K562 (cell line): ENCODE results near the gene NELL1. TPM values are rescaled to one million over a fixed set of nuclear protein-coding genes. Genes with fewer than 3 reads are reported as not detected.
A peak's percentile ranks its signal among the peaks of the same experiment; 100 is the strongest.

Experiments used
- ATAC-seq: fragments of 200-7000 bp; cut with Tn5 transposase; 3 replicates; pipeline ENCODE4 v1.9.1; 2020; ENCODE audit warnings: moderate library complexity
- BruUV-seq: library from RNA; stranded (reverse); fragments of 400-500 nt; replicated peaks from 2 replicates; lab custom pipeline; 2021; lab: Mats Ljungman, UMichigan
- CTCF ChIA-PET: fragments of 300-600 bp; formaldehyde crosslinking; extraction: SDS; loops from one replicate; lab custom pipeline; 2021; ENCODE audit warnings: low intra/inter-chr PET ratio; lab: Yijun Ruan, JAX
- POLR2A ChIA-PET: fragments of 300-600, 350-650 bp; sonication (Branson Sonifier 250); formaldehyde crosslinking; extraction: SDS; loops from one replicate; lab custom pipeline; 2021; ENCODE audit warnings: antibody characterized with exemption, inconsistent platforms; lab: Yijun Ruan, JAX
- DNase-seq, 4 experiments: peaks; one replicate each; pipeline versions ENCODE4 v3.0.0 to v3.0.0-alpha.2; 2011 to 2018; ENCODE audit warnings: low spot score in 3 of 4, mixed read lengths in 3 of 4; ENCODE audit errors: extremely low read depth in 1 of 4
- FAIRE-seq: peaks from 2 replicates; lab custom pipeline; 2011; peaks lifted over from hg19 to GRCh38; lab: Jason Lieb, UNC
- H2AFZ ChIP-seq: 2 replicates; pipeline ENCODE4 v1.6.0; 2011; ENCODE audit warnings: low read depth, low read length, control low read depth, inconsistent platforms
- H3K27ac ChIP-seq: fragments of 200-600 bp; 3 replicates; pipeline ENCODE4 v1.8.0; 2011; ENCODE audit warnings: low read depth, mild to moderate bottlenecking, control low read depth, inconsistent platforms, low read length, moderate library complexity, mixed read lengths; ENCODE audit errors: extremely low read depth
- H3K27me3 ChIP-seq, 2 experiments: fragments of 300-600 bp in 1 of 2; 2 replicates in 1 of 2; 3 replicates in 1 of 2; pipeline versions ENCODE4 v1.6.0 to v1.8.0; 2011; ENCODE audit warnings: inconsistent platforms in 2 of 2, low read length in 2 of 2, mild to moderate bottlenecking in 1 of 2, mixed read lengths in 1 of 2, moderate library complexity in 1 of 2; ENCODE audit not compliant: control insufficient read depth in 2 of 2, insufficient read depth in 2 of 2
- H3K36me3 ChIP-seq: fragments of 300-600 bp; 3 replicates; pipeline ENCODE4 v1.8.0; 2011; ENCODE audit warnings: mild to moderate bottlenecking, low read length, inconsistent platforms; ENCODE audit not compliant: control insufficient read depth, insufficient read depth
- H3K4me1 ChIP-seq, 2 experiments: fragments of 200-600 bp in 1 of 2; replicated peaks in 1 of 2; 2 replicates in 1 of 2; 3 replicates in 1 of 2; pipeline versions ENCODE4 v1.5.1 to v1.8.0; 2011; ENCODE audit warnings: inconsistent platforms in 2 of 2, low read length in 2 of 2, mild to moderate bottlenecking in 1 of 2, mixed read lengths in 1 of 2, moderate library complexity in 1 of 2; ENCODE audit not compliant: control insufficient read depth in 2 of 2, insufficient read depth in 2 of 2
- H3K4me2 ChIP-seq: 2 replicates; pipeline ENCODE4 v1.6.1; 2011; ENCODE audit warnings: low read length, control low read depth, inconsistent platforms, mixed read lengths; ENCODE audit not compliant: insufficient read depth
- H3K4me3 ChIP-seq: fragments of 200-600 bp; sonication (generic), shearing (Covaris generic); 2 replicates; pipeline ENCODE4 v1.5.1; 2016; ENCODE audit warnings: control low read depth, inconsistent platforms
- H3K79me2 ChIP-seq: fragments of 200-600 bp; 3 replicates; pipeline ENCODE4 v1.8.0; 2011; ENCODE audit warnings: low read length, inconsistent platforms; ENCODE audit not compliant: control insufficient read depth, insufficient read depth
- H3K9ac ChIP-seq, 2 experiments: 2 replicates each; pipeline versions ENCODE4 v1.6.0 to v1.6.1; 2011; ENCODE audit warnings: low read depth in 2 of 2, low read length in 2 of 2, control low read depth in 1 of 2, inconsistent platforms in 1 of 2, mild to moderate bottlenecking in 1 of 2, mixed read lengths in 1 of 2; ENCODE audit not compliant: insufficient read depth in 1 of 2
- H3K9me1 ChIP-seq: one replicate; pipeline ENCODE4 v1.6.0; 2011; ENCODE audit warnings: inconsistent platforms, mild to moderate bottlenecking, low read length, moderate library complexity; ENCODE audit not compliant: control insufficient read depth, insufficient read depth
- H3K9me3 ChIP-seq: replicated peaks from 2 replicates; pipeline ENCODE4 v1.5.1; 2011; ENCODE audit warnings: low read depth, low read length, inconsistent platforms; ENCODE audit not compliant: control insufficient read depth, insufficient read depth
- H4K20me1 ChIP-seq: replicated peaks from 2 replicates; pipeline ENCODE4 v1.6.1; 2011; ENCODE audit warnings: low read length, inconsistent platforms, mixed read lengths; ENCODE audit not compliant: control insufficient read depth, insufficient read depth
- ZNF57 ChIP-seq: fragments of 450-650 bp; formaldehyde crosslinking; IDR thresholded peaks from 2 replicates; pipeline ENCODE4 v1.4.0; 2020; ENCODE audit warnings: mild to moderate bottlenecking, moderate library complexity
- WGBS: fragments of 100-300 bp; shearing (Covaris generic); methylation state at CpG from one replicate; pipeline ENCODE4 v1.1.6; 2016; ENCODE audit warnings: low coverage, mixed read lengths; ENCODE audit not compliant: insufficient coverage; ENCODE audit errors: missing lambda C conversion rate; 5-methylcytosine and 5-hydroxymethylcytosine counted together
- in situ Hi-C: fragments of 300-500 bp; cut with MboI; formaldehyde crosslinking; loops from 4 replicates; pipeline ENCODE4 v1.15.0; 2018; ENCODE audit warnings: inconsistent platforms, mixed read lengths
- intact Hi-C: fragments of 100-400 bp; cut with micrococcal nuclease; formaldehyde crosslinking; loops from 2 replicates; pipeline ENCODE4 v1.14.2; 2022
- polyA plus RNA-seq, 8 experiments: library from polyadenylated mRNA; depleted of rRNA in 4 of 8; stranded (reverse) in 5 of 8; unstranded in 3 of 8; fragments of >200 nt; fragmentation: Nextera tagmentation in 2 of 8; fragmentation: Illumina TruSeq in 1 of 8; extraction: Ambion mirVana in 2 of 8; extraction: Trizol in 1 of 8; gene quantifications; 2 replicates each; pipeline versions ENCODE4 v1.2.1 to v1.2.3, GENCODE V29; 2011 to 2014; ENCODE audit warnings: inconsistent platforms in 1 of 8, missing spikeins in 1 of 8
- total RNA-seq, 7 experiments: library from RNA; depleted of rRNA in 6 of 7; stranded (reverse); fragments of >200 nt in 6 of 7; fragmentation: Illumina TruSeq in 2 of 7; extraction: Trizol in 2 of 7; gene quantifications; 2 replicates each; pipeline versions ENCODE4 v1.2.1 to v1.2.3, GENCODE V29; 2011 to 2021; ENCODE audit warnings: low replicate concordance in 1 of 7
- TF ChIP-seq, protein P1 (sequence below), 3 experiments: IDR thresholded peaks in 2 of 3; conservative IDR thresholded peaks in 1 of 3; 2 replicates each; pipeline ENCODE4 v1.5.1; 2011 to 2012; ENCODE audit warnings: low read length in 3 of 3, mild to moderate bottlenecking in 3 of 3, control low read depth in 2 of 3, improper control_type of control experiment in 1 of 3, inconsistent platforms in 1 of 3, low read depth in 1 of 3, mixed read lengths in 1 of 3, moderate library complexity in 1 of 3; ENCODE audit not compliant: insufficient read depth in 2 of 3

NELL1 gene
- total and polyA plus RNA-seq, 9 of the 15 experiments (the other 6 are each of a cell fraction or from before 2014, with no cell fraction given): not detected

DNA sequence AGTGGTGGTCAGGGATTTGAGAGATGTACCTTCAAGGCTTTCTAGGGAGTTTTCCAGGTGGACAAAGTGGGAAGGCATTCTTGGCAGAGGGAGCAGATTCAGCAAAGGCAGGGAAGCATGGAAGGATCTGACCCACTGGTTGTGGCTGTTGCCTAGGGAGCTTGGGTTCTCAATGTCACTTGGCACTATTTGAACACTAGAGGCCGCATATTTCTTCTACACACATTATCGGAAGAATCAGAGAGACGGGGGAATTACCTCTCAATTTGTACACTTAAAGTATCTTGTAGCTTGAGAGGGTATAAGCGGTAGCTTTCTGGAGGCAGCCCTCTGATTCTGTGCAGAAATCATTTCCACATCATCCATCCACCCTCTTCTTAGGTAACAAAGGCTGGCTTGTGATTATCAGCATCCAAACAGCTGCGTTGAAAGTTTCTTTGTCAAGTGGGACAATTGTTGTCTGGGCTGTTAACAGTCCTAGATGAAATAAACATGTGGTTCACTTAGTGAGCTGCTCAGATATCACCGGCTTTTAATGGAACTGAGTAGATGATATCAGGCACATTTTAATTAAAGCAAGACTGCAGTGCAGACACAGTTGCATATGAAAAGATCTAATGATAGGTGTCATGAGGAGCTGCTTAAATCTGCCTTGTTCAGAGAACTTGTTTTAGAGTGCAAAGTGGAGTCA is 2.6 kb downstream of the NELL1 start:
- CTCF ChIA-PET: interaction anchor here (0.6 kb wide), 1 partner anchor 21 kb away, joined by 4 read pairs; no protein-coding TSS in a partner anchor

More for the DNA sequence above, 2.6 kb downstream of the NELL1 start:
- H3K27me3 ChIP-seq: peaks cover 3 to 26% of the 10 kb centered on the region in 2 experiments; a peak in 3 of 5 replicates
- BruUV-seq: no TSS peak
- POLR2A ChIA-PET: no interaction called here
- no peaks in the 10 kb centered on the region for H3K9me3 ChIP-seq
- H3K36me3 ChIP-seq: no peaks in the 10 kb centered on the region
- no peaks in the 10 kb centered on the region for H4K20me1 ChIP-seq
- intact Hi-C loops: loop anchor here (5.0 kb wide), 1 partner anchor 545 kb away; no protein-coding TSS in a partner anchor
- no peak overlapping the region for H3K4me3 ChIP-seq
- FAIRE-seq (no peak), ATAC-seq (peak; percentile 73)
- no peaks in the 10 kb centered on the region; a peak in 1 of 5 replicates for H3K4me1 ChIP-seq
- H3K9ac ChIP-seq: no peak overlapping the region
- in situ Hi-C loops: no loop called here
- 3% methylated on average over 6 of the region's 6 CpGs for WGBS
- no peak overlapping the region for H3K27ac ChIP-seq
- no peak overlapping the region for H3K4me2 ChIP-seq
- TF ChIP-seq ZNF57: no peak
- TF ChIP-seq, protein P1, sequence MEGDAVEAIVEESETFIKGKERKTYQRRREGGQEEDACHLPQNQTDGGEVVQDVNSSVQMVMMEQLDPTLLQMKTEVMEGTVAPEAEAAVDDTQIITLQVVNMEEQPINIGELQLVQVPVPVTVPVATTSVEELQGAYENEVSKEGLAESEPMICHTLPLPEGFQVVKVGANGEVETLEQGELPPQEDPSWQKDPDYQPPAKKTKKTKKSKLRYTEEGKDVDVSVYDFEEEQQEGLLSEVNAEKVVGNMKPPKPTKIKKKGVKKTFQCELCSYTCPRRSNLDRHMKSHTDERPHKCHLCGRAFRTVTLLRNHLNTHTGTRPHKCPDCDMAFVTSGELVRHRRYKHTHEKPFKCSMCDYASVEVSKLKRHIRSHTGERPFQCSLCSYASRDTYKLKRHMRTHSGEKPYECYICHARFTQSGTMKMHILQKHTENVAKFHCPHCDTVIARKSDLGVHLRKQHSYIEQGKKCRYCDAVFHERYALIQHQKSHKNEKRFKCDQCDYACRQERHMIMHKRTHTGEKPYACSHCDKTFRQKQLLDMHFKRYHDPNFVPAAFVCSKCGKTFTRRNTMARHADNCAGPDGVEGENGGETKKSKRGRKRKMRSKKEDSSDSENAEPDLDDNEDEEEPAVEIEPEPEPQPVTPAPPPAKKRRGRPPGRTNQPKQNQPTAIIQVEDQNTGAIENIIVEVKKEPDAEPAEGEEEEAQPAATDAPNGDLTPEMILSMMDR (IDR thresholded peaks at IDR 0.05 in 2 of 3, conservative IDR thresholded peaks at IDR 0.05 in 1 of 3; ENCODE audit: insufficient read depth in 2 of 3, low read depth in 1 of 3, low read length in 3 of 3): peak; percentile 18 to 26 (median 21); a peak in 2 of 6 replicates
- TF ChIP-seq, all 486 proteins: peak for 1
- Histone ChIP-seq H2AFZ (no peak overlapping the region), H3K79me2 (no peaks in the 10 kb centered on the region), H3K9me1 (no peaks in the 10 kb centered on the region)
- DNase-seq: peak in 3 of 4 experiments; percentile 4 to 26 (median 19)
